Skin epidermis (tissue), 12 donors: ENCODE measurements around the gene DMC1.
"Not testable (repeated sequence)": the region's sequence is repeated elsewhere in the genome, so short reads cannot be mapped to it uniquely, and the experiment has no call there.

Source experiments
- H3K27ac ChIP-seq, 21 experiments: fragments of 200-600 bp; sonication (generic) in 11 of 21; one replicate each; pipeline ENCODE4 v1.5.0; 2020; ENCODE audit warnings: mild to moderate bottlenecking in 3 of 21, inconsistent platforms in 2 of 21, moderate library complexity in 2 of 21
- H3K4me3 ChIP-seq, 7 experiments: fragments of 200-600 bp; sonication (generic) in 2 of 7; one replicate each; pipeline ENCODE4 v1.5.0; 2020; ENCODE audit warnings: inconsistent platforms in 2 of 7, mild to moderate bottlenecking in 2 of 7, moderate library complexity in 1 of 7

The DMC1 gene

GRCh38 chr22:38479096-38479837, 90.7 kb downstream of the DMC1 start:
- Histone ChIP-seq H3K27ac (peak overlapping the region in 1 of 21 experiments; percentile 6), H3K4me3 (no peak overlapping the region)

GRCh38 chr22:38477585-38477984, 92.4 kb downstream of the DMC1 start:
- Histone ChIP-seq H3K27ac (no peak overlapping the region), H3K4me3 (no peak overlapping the region)

GRCh38 chr22:38474003-38474607, 95.9 kb downstream of the DMC1 start:
- H3K4me3 ChIP-seq: no peak overlapping the region
- no peak overlapping the region for H3K27ac ChIP-seq

GRCh38 chr22:38471237-38471636, 98.7 kb downstream of the DMC1 start:
- Histone ChIP-seq H3K27ac (no peak overlapping the region), H3K4me3 (no peak overlapping the region)

- not testable (repeated sequence) for H3K4me3 ChIP-seq, H3K27ac ChIP-seq
Observed at GRCh38 chr22:38470179-38470578, 99.8 kb downstream of the DMC1 start.

- Histone ChIP-seq H3K4me3 (peak overlapping the region in 2 of 7 experiments; percentile 43 to 49), H3K27ac (peak overlapping the region in 1 of 21 experiments; percentile 8)
Observed at GRCh38 chr22:38469306-38469781, 100.6 kb downstream of the DMC1 start.
